ENCODE results near the gene SLC16A3. TPM values are rescaled to one million over a fixed set of nuclear protein-coding genes. Genes with fewer than 3 reads are reported as not detected.

The SLC16A3 gene
- total RNA-seq, 1 donor from 2014 or later, result 21.1 TPM

GRCh38 chr17:82247182-82247823 is 18.5 kb downstream of the SLC16A3 start:
- no peaks in the 10 kb centered on the region for H3K9me3 ChIP-seq
- H3K4me3 ChIP-seq, result no peak overlapping the region
- peak overlapping the region; percentile 78 for H3K27ac ChIP-seq
- TF ChIP-seq POLR2AphosphoS5 (IDR thresholded peaks at IDR 0.05; ENCODE audit: insufficient read depth in 1 of 2, low read depth in 1 of 2), result peak in 1 of 2 donors; percentile 1
- TF ChIP-seq, protein P1, sequence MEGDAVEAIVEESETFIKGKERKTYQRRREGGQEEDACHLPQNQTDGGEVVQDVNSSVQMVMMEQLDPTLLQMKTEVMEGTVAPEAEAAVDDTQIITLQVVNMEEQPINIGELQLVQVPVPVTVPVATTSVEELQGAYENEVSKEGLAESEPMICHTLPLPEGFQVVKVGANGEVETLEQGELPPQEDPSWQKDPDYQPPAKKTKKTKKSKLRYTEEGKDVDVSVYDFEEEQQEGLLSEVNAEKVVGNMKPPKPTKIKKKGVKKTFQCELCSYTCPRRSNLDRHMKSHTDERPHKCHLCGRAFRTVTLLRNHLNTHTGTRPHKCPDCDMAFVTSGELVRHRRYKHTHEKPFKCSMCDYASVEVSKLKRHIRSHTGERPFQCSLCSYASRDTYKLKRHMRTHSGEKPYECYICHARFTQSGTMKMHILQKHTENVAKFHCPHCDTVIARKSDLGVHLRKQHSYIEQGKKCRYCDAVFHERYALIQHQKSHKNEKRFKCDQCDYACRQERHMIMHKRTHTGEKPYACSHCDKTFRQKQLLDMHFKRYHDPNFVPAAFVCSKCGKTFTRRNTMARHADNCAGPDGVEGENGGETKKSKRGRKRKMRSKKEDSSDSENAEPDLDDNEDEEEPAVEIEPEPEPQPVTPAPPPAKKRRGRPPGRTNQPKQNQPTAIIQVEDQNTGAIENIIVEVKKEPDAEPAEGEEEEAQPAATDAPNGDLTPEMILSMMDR (IDR thresholded peaks at IDR 0.05), result no peak
- H3K36me3 ChIP-seq, result peaks cover 0 to 83% of the 10 kb centered on the region in 2 donors
- DNase-seq (ENCODE audit: extremely low spot score in 2 of 2), result no peak
- intact Hi-C loops (cut with DNase I), result no loop called here
- H3K4me1 ChIP-seq, result peaks cover 55% of the 10 kb centered on the region
- no peaks in the 10 kb centered on the region for H3K27me3 ChIP-seq

DNA sequence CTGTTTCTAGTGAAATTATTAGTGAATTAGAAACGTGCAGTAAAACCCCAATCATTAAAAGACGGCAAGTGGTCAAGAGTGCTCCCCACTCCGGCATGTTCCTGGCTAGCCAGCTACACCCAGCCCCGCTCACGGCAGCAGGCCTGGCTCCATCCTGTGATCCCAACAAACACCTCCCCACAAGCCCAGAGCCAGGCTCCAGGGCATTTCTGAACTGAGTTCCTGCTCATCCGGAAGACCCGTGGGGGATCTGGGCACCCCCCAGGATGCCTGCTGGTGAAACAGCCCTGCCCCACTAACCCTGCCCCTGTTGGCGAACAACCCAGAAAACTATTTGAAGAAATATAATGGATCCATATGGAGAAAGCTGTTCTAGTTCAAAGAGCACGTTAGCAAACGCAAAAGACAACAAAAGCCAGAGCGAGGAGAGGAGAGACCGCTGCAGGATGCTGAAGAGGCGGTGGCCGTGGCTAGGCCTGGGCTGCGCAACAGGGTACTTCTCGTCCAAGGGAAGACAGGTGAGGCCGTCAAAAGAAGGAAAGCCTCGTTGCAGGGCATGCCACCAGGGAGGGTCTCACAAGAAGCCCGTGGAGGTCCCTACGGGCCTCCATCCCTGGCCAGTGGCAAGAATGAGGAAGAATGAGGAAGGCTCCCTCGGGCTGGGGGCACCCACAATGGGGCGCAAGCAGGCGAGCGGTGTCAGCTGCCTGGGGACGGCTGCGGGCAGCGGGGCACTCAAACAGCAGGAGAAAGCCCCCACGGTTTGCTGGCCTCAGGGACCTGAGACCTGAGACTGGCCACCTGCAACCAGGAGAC is 19.2 kb downstream of the SLC16A3 start:
- Histone ChIP-seq H3K4me1 (peaks cover 47% of the 10 kb centered on the region), H3K9me3 (no peaks in the 10 kb centered on the region), H3K27ac (peak overlapping the region; percentile 78), H3K4me3 (no peak overlapping the region), H3K36me3 (peaks cover 0 to 91% of the 10 kb centered on the region in 2 donors), H3K27me3 (no peaks in the 10 kb centered on the region)
- TF ChIP-seq POLR2A (IDR thresholded peaks at IDR 0.05) (no peak), POLR2AphosphoS5 (IDR thresholded peaks at IDR 0.05; ENCODE audit: insufficient read depth in 1 of 2, low read depth in 1 of 2) (no peak)
- TF ChIP-seq, protein P1 (IDR thresholded peaks at IDR 0.05), result no peak
- intact Hi-C loops (cut with DNase I), result no loop called here
- no peak for DNase-seq (ENCODE audit: extremely low spot score in 2 of 2)

DNA sequence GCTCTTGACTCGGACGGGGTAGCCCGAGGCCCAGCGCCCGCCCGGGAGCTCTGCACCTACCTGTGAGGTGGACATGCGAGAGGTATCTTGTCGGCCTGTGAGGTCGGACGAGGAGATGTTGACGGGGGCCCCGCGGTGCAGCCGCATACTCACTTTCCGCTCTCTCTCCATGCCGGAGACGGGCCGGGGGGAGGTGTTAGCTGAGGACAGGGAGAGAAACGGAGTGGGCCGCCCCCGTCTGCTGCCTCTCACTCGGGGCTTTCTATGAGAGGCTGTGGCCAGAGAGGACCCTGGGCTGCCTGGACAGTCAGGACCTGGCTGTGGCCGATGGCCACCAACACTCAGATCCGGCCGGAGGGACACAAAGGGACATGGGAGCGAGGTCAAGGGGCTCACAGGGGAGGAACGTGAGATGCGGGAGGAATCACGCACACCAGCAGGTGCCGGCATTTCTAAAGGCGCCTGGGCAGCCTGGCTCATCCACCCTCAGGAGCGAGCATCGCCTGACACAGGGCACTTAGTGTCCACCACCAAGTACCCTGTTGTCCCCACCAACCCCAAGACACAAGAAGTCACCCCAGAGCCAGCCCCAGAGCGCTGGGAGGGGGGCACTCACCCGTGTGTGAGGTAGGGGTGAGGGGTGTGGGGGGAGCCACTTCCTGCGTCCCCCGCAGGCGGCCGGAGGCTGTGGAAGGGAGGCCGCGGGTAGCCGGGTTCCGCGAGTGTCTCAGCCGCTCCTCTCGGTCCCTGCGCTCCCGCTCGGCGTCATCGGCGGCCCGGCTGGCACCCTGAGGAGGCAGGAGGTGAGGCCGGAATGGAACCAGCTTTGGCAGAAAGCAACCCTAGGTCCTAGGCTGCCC is 20.2 kb downstream of the SLC16A3 start:
- Histone ChIP-seq H3K36me3 (peaks cover 0 to 92% of the 10 kb centered on the region in 2 donors), H3K4me3 (no peak overlapping the region), H3K4me1 (peaks cover 38% of the 10 kb centered on the region), H3K27ac (no peak overlapping the region), H3K9me3 (no peaks in the 10 kb centered on the region), H3K27me3 (no peaks in the 10 kb centered on the region)
- TF ChIP-seq POLR2A (IDR thresholded peaks at IDR 0.05) (no peak), POLR2AphosphoS5 (IDR thresholded peaks at IDR 0.05; ENCODE audit: insufficient read depth in 1 of 2, low read depth in 1 of 2) (no peak)
- TF ChIP-seq, protein P1 (IDR thresholded peaks at IDR 0.05), result no peak
- no peak for DNase-seq (ENCODE audit: extremely low spot score in 2 of 2)
- intact Hi-C loops (cut with DNase I), result no loop called here

DNA sequence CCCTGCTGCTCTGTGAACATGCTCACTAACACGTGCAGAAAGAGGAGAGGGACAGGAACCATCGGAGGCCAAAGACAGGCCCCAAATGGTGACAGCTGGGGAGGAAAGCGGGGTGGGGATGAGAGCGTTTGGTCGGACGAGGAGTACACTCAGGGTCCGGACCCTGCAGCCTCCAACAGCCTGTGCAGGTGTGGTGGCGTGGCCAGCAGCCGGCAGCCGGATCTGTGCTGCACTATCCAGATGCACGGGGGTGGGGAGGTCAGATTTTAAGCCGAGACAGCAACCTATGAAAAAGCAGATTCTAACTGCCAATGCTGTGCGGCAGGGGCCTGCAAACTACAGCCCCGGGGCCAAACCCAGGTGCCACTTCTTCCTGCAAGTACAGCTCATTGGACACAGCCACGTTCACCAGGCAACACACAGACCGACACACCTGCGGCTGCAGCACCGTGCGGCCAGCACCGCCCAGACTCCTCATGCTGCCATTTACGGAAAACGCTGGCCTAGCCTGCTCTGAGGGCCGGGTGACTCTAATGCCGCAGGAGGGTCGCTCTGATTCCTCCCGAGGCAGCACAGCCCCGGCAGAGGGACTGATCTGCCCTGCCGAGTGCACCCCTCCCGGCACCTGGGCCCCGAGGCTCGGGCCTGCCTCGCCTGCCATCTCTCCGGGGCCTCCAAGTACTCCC is 21.2 kb downstream of the SLC16A3 start:
- intact Hi-C loops (cut with DNase I), result no loop called here
- DNase-seq (ENCODE audit: extremely low spot score in 2 of 2), result no peak
- Histone ChIP-seq H3K27ac (no peak overlapping the region), H3K4me3 (no peak overlapping the region), H3K27me3 (no peaks in the 10 kb centered on the region), H3K36me3 (peaks cover 0 to 89% of the 10 kb centered on the region in 2 donors), H3K9me3 (no peaks in the 10 kb centered on the region), H3K4me1 (peaks cover 32% of the 10 kb centered on the region)
- TF ChIP-seq POLR2AphosphoS5 (IDR thresholded peaks at IDR 0.05; ENCODE audit: insufficient read depth in 1 of 2, low read depth in 1 of 2) (no peak), POLR2A (IDR thresholded peaks at IDR 0.05) (no peak)
- TF ChIP-seq, protein P1 (IDR thresholded peaks at IDR 0.05), result no peak

Measured in vagina (tissue), 2 donors.